Common myeloid progenitor, CD34-positive (primary cell): ENCODE results near the gene ADRB2.

Source experiments
- CTCF ChIA-PET: fragments of 350-600 bp; sonication (Branson Sonifier 250); formaldehyde crosslinking; loops from one replicate; lab custom pipeline; 2021; ENCODE audit warnings: antibody characterized with exemption; lab: Charles Lee
- POLR2A ChIA-PET: fragments of 350-600 bp; sonication (Branson Sonifier 250); formaldehyde crosslinking; loops from one replicate; lab custom pipeline; 2021; ENCODE audit warnings: antibody characterized with exemption; lab: Charles Lee
- DNase-seq, 3 donors: peaks; one replicate each; pipeline versions ENCODE4 v3.0.0 to v3.0.0-alpha.2; 2013
- H3K27ac ChIP-seq, 2 experiments: 1 replicate in 1 of 2; 2 replicates in 1 of 2; pipeline ENCODE4 v1.7.0; 2013; ENCODE audit warnings: inconsistent platforms in 2 of 2, low read length in 2 of 2, mild to moderate bottlenecking in 2 of 2, low read depth in 1 of 2, moderate library complexity in 1 of 2; ENCODE audit not compliant: severe bottlenecking in 2 of 2, insufficient read depth in 1 of 2, poor library complexity in 1 of 2
- H3K27me3 ChIP-seq, 5 experiments: replicated peaks in 2 of 5; 1 replicate in 3 of 5; 2 replicates in 2 of 5; pipeline versions ENCODE4 v1.6.1 to v1.7.0; 2013; ENCODE audit warnings: low read length in 4 of 5, mild to moderate bottlenecking in 2 of 5, moderate library complexity in 2 of 5, inconsistent platforms in 1 of 5; ENCODE audit not compliant: insufficient read depth in 5 of 5, control insufficient read depth in 4 of 5
- H3K36me3 ChIP-seq, 4 experiments: 1 replicate in 2 of 4; 2 replicates in 2 of 4; pipeline versions ENCODE4 v1.6.1 to v1.7.0; 2013; ENCODE audit warnings: low read length in 3 of 4, control low read depth in 1 of 4, mild to moderate bottlenecking in 1 of 4; ENCODE audit not compliant: control insufficient read depth in 4 of 4, insufficient read depth in 4 of 4
- H3K4me1 ChIP-seq, 4 experiments: 1 replicate in 3 of 4; 2 replicates in 1 of 4; pipeline versions ENCODE4 v1.6.1 to v1.7.1; 2013; ENCODE audit warnings: low read length in 3 of 4, mild to moderate bottlenecking in 3 of 4, control low read depth in 1 of 4, inconsistent platforms in 1 of 4, moderate library complexity in 1 of 4; ENCODE audit not compliant: control insufficient read depth in 4 of 4, insufficient read depth in 4 of 4; ENCODE audit errors: control extremely low read depth in 1 of 4
- H3K4me3 ChIP-seq, 7 experiments: 1 replicate in 4 of 7; 2 replicates in 3 of 7; pipeline versions ENCODE4 v1.5.1 to v1.7.0; 2013; ENCODE audit warnings: mild to moderate bottlenecking in 7 of 7, low read length in 6 of 7, moderate library complexity in 6 of 7, inconsistent platforms in 2 of 7, low read depth in 2 of 7, control low read depth in 1 of 7; ENCODE audit not compliant: insufficient read depth in 4 of 7, control insufficient read depth in 1 of 7; ENCODE audit errors: extremely low read depth in 1 of 7
- H3K9me3 ChIP-seq, 5 experiments: 1 replicate in 4 of 5; 2 replicates in 1 of 5; pipeline versions ENCODE4 v1.6.1 to v1.7.1; 2013; ENCODE audit warnings: low read length in 4 of 5, mild to moderate bottlenecking in 2 of 5, inconsistent platforms in 1 of 5, low read depth in 1 of 5, moderate library complexity in 1 of 5; ENCODE audit not compliant: control insufficient read depth in 4 of 5, insufficient read depth in 2 of 5; ENCODE audit errors: control extremely low read depth in 1 of 5
- WGBS: methylation state at CpG from one replicate; pipeline ENCODE4 v1.1.5; 2013; ENCODE audit not compliant: insufficient coverage; 5-methylcytosine and 5-hydroxymethylcytosine counted together

Gene ADRB2

GRCh38 chr5:148834689-148835088, 8.3 kb downstream of the ADRB2 start:
- no peak overlapping the region for H3K4me3 ChIP-seq
- peaks cover 0 to 10% (median 0%) of the 10 kb centered on the region in 4 experiments for H3K4me1 ChIP-seq
- no peaks in the 10 kb centered on the region for H3K27me3 ChIP-seq
- CTCF ChIA-PET: interaction anchor here (1.2 kb wide), 1 partner anchor 20 kb away, joined by 3 read pairs; no protein-coding TSS in a partner anchor
- WGBS: 100% methylated on average over 4 of the region's 4 CpGs
- no peaks in the 10 kb centered on the region for H3K9me3 ChIP-seq
- DNase-seq: no peak
- POLR2A ChIA-PET: interaction anchor here (0.6 kb wide), 1 partner anchor 658 kb away, joined by 4 read pairs; no protein-coding TSS in a partner anchor
- no peaks in the 10 kb centered on the region for H3K36me3 ChIP-seq
- no peak overlapping the region for H3K27ac ChIP-seq

DNA sequence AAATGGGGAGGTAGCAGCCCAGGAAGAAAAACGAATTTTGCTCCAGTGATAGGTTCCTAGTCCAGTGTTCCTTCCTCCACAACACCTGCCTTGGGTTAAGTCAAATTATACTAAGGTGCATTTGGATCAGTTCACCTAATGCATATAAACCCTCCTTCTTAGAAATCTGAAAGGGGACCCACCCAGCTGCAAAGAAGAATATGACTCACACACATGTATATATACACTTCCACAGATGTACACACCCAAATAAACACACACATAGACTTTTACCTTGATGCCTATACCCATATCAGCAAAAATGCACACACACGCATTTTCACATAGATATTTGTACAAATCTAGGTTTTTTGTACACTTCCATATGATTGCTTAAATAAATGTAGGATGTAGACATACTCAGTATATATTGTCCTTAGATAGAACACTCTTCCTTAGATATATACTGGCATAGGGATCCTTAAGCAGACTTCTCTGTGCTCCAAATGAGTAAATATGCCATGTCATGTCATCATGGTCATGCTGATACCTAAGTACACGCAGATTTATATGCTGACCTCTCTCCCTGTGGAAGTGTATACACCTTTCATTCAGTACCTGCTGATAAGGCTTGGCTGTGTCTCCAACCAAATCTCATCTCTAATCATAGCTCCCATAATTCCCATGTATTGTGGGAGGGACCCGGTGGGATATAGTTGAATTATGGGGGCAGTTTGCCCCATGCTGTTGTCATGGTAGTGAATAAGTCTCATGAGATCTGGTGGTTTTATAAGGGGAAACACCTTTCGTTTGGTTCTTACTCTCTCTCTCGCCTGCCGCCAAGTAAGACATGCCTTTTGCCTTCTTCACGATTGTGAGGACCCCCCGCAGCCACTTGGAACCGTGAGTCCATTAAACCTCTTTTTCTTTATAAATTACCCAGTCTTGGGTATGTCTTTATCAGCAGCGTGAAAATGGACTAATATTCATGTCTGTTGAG, 10.2 kb downstream of the ADRB2 start:
- Histone ChIP-seq H3K4me3 (no peak overlapping the region), H3K27ac (no peak overlapping the region), H3K9me3 (no peaks in the 10 kb centered on the region), H3K36me3 (no peaks in the 10 kb centered on the region), H3K27me3 (no peaks in the 10 kb centered on the region), H3K4me1 (peaks cover 0 to 2% (median 0%) of the 10 kb centered on the region in 4 experiments)
- ChIA-PET POLR2A (no interaction called here), CTCF (interaction anchor here (1.0 to 1.5 kb wide), 2 partner anchors 16 to 96 kb away, joined by 3 to 4 read pairs; no protein-coding TSS in a partner anchor)
- DNase-seq: peak in 1 of 3 donors; percentile 39
- WGBS: 100% methylated on average over 6 of the region's 11 CpGs

GRCh38 chr5:148837383-148837782, 11.0 kb downstream of the ADRB2 start:
- WGBS: 100% methylated on average over 3 of the region's 3 CpGs
- CTCF ChIA-PET: interaction anchor here (1.5 to 1.6 kb wide), 2 partner anchors 9 to 16 kb away, joined by 3 to 6 read pairs; no protein-coding TSS in a partner anchor
- no peaks in the 10 kb centered on the region for H3K27me3 ChIP-seq
- H3K4me3 ChIP-seq: no peak overlapping the region
- no peak overlapping the region for H3K27ac ChIP-seq
- no peaks in the 10 kb centered on the region for H3K9me3 ChIP-seq
- no peaks in the 10 kb centered on the region for H3K36me3 ChIP-seq
- no peak for DNase-seq
- POLR2A ChIA-PET: no interaction called here
- H3K4me1 ChIP-seq: no peaks in the 10 kb centered on the region

GRCh38 chr5:148838357-148838756, 11.9 kb downstream of the ADRB2 start:
- DNase-seq: no peak
- Histone ChIP-seq H3K27me3 (no peaks in the 10 kb centered on the region), H3K9me3 (no peaks in the 10 kb centered on the region), H3K4me3 (no peak overlapping the region), H3K27ac (no peak overlapping the region), H3K36me3 (no peaks in the 10 kb centered on the region), H3K4me1 (no peaks in the 10 kb centered on the region)
- ChIA-PET POLR2A (no interaction called here), CTCF (interaction anchor here (1.5 to 1.6 kb wide), 2 partner anchors 10 to 17 kb away, joined by 3 to 6 read pairs; no protein-coding TSS in a partner anchor)
- WGBS: no CpG with 5 or more reads among the region's 1 CpG

- POLR2A ChIA-PET: no interaction called here
- Histone ChIP-seq H3K27ac (no peak overlapping the region), H3K9me3 (no peaks in the 10 kb centered on the region), H3K4me3 (no peak overlapping the region), H3K4me1 (no peaks in the 10 kb centered on the region), H3K27me3 (no peaks in the 10 kb centered on the region), H3K36me3 (no peaks in the 10 kb centered on the region)
- no peak for DNase-seq
- WGBS: 98% methylated on average over 4 of the region's 4 CpGs
- CTCF ChIA-PET: interaction anchor here (1.4 kb wide), 1 partner anchor 19 kb away, joined by 3 read pairs; no protein-coding TSS in a partner anchor
Measured at GRCh38 chr5:148839960-148840359, 13.5 kb downstream of the ADRB2 start.

DNA sequence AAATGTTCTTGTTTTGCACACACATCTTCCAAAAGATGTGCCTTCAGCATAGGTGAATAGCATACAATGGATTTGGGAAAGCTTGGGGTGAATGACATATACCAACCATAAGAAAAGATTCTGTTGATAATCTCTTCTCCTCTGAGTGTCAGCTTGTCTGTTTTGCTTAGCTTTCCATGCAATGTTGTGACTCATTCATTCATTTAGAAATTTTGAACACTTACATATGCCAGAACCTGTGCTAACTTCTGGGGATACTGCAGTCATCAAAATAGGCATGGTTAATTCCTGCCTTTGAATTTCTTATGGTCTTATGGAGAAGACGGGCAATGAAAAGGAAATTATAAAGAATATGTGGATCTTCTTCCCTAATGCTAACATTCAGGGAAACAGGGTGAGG, 14.1 kb downstream of the ADRB2 start:
- no peaks in the 10 kb centered on the region for H3K9me3 ChIP-seq
- no peak for DNase-seq
- no peak overlapping the region for H3K4me3 ChIP-seq
- H3K27me3 ChIP-seq: no peaks in the 10 kb centered on the region
- H3K4me1 ChIP-seq: no peaks in the 10 kb centered on the region
- H3K27ac ChIP-seq: no peak overlapping the region
- WGBS: 100% methylated on average over 1 of the region's 1 CpG
- no peaks in the 10 kb centered on the region for H3K36me3 ChIP-seq
- ChIA-PET CTCF (interaction anchor here (1.4 kb wide), 1 partner anchor 20 kb away, joined by 3 read pairs; no protein-coding TSS in a partner anchor), POLR2A (no interaction called here)

DNA sequence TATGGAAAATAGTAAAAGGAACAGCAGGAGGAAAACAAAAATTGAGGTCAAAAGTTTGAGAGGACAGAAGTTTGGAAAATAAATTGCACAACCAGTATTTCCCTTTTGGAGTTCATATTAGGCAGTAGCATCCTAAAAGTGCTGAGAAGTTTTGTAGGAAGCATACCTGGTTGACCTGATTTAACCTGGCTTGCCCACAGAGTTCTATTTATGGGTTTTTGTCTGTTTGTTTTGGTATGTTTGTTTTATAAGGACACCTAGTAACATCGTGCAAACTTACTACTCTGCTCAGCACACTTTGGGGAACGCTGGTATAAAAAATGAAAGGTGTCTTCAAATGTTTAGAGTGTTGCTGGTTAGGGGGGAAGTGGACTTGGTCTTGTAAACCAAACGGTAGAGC, 15.1 kb downstream of the ADRB2 start:
- WGBS: 94% methylated on average over 2 of the region's 3 CpGs

More for the DNA sequence above, 15.1 kb downstream of the ADRB2 start:
- ChIA-PET CTCF (interaction anchor here (1.7 kb wide), 1 partner anchor 21 kb away, joined by 5 read pairs; no protein-coding TSS in a partner anchor), POLR2A (no interaction called here)
- Histone ChIP-seq H3K4me3 (no peak overlapping the region), H3K27ac (no peak overlapping the region), H3K4me1 (no peaks in the 10 kb centered on the region), H3K36me3 (no peaks in the 10 kb centered on the region), H3K9me3 (no peaks in the 10 kb centered on the region), H3K27me3 (no peaks in the 10 kb centered on the region)
- DNase-seq: no peak
